ENCODE data around the gene ASXL3. TPM values are rescaled to one million over a fixed set of nuclear protein-coding genes. Genes with fewer than 3 reads are reported as not detected.

ASXL3 gene
- total and polyA plus RNA-seq, 2 donors (not counting 3 experiments of a cell fraction or from before 2014, with no cell fraction given), result 0.07 to 0.27 TPM

- no peak overlapping the region for H2AFZ ChIP-seq (ENCODE audit: low read depth, low read length)
- H3K9ac ChIP-seq (replicated peaks; ENCODE audit: extremely low read depth, insufficient read depth, low read length), result no peak overlapping the region
- H3K9me3 ChIP-seq (replicated peaks; ENCODE audit: control insufficient read depth, insufficient read depth, low read length), result no peaks in the 10 kb centered on the region
- no peak for DNase-seq (ENCODE audit: low read depth, low spot score)
- CTCF ChIA-PET, result interaction anchor here (1.4 kb wide), 1 partner anchor 11 kb away, joined by 4 read pairs; no protein-coding TSS in a partner anchor
- POLR2A ChIA-PET, result no interaction called here
- no peak for FAIRE-seq
- dilution Hi-C loops (cut with MboI; ENCODE audit: extremely low pct_ligation_motif_present, low sequenced_read_pairs), result no loop called here
- H3K27me3 ChIP-seq (ENCODE audit: control insufficient read depth in 2 of 2, insufficient read depth in 2 of 2, low read length in 2 of 2), result no peaks in the 10 kb centered on the region
- H3K27ac ChIP-seq (ENCODE audit: insufficient read depth, low read depth, low read length), result no peak overlapping the region
- no peaks in the 10 kb centered on the region for H3K36me3 ChIP-seq (ENCODE audit: control insufficient read depth in 2 of 2, extremely low read depth in 1 of 2, insufficient read depth in 2 of 2, low read length in 2 of 2)
- no peak for TF ChIP-seq MAX (IDR thresholded peaks at IDR 0.05; ENCODE audit: insufficient read depth, insufficient read length)
- TF ChIP-seq POLR2AphosphoS5 (IDR thresholded peaks at IDR 0.05; ENCODE audit: insufficient read depth, low read depth, low read length), result no peak
- no peak for TF ChIP-seq POLR2A (IDR thresholded peaks at IDR 0.05; ENCODE audit: low read depth, low read length)
- TF ChIP-seq JUN (IDR thresholded peaks at IDR 0.05; ENCODE audit: borderline replicate concordance, insufficient read depth, insufficient read length, low read depth), result no peak
- no peak for TF ChIP-seq MYC (IDR thresholded peaks at IDR 0.05; ENCODE audit: low read depth, low read length)
- TF ChIP-seq FOS (IDR thresholded peaks at IDR 0.05; ENCODE audit: borderline replicate concordance, insufficient read depth, low read length), result no peak
- no peak for TF ChIP-seq CTCF (IDR thresholded peaks at IDR 0.05; ENCODE audit: extremely low read depth in 1 of 2, insufficient read depth in 1 of 2, low read depth in 1 of 2, low read length in 2 of 2)
- no peak for TF ChIP-seq EZH2 (IDR thresholded peaks at IDR 0.05; ENCODE audit: borderline replicate concordance, low read depth, low read length, severe bottlenecking)
- no peak for TF ChIP-seq GATA2 (IDR thresholded peaks at IDR 0.05; ENCODE audit: insufficient read depth, insufficient read length, low read depth, low read length)
- intact Hi-C loops (cut with micrococcal nuclease), result no loop called here
- no peaks in the 10 kb centered on the region for H3K4me1 ChIP-seq (ENCODE audit: control insufficient read depth, extremely low read depth, insufficient read depth, low read length)
- H3K9me1 ChIP-seq (replicated peaks; ENCODE audit: control insufficient read depth, extremely low read depth, insufficient read depth, low read length), result no peaks in the 10 kb centered on the region
- no peaks in the 10 kb centered on the region for H3K79me2 ChIP-seq (ENCODE audit: control insufficient read depth, insufficient read depth, low read length)
- BruUV-seq (replicated peaks), result no TSS peak
- no peak overlapping the region for H3K4me2 ChIP-seq (ENCODE audit: insufficient read depth, low read length)
- H4K20me1 ChIP-seq (replicated peaks; ENCODE audit: control insufficient read depth, extremely low read depth, insufficient read depth, low read length), result no peaks in the 10 kb centered on the region
- H3K4me3 ChIP-seq (replicated peaks in 1 of 3; ENCODE audit: insufficient read depth in 1 of 3, low read depth in 1 of 3, low read length in 3 of 3), result no peak overlapping the region
Observed at GRCh38 chr18:33750366-33750765, 172.3 kb downstream of the ASXL3 start.
